ENCODE data around the gene MBD5. TPM values are rescaled to one million over a fixed set of nuclear protein-coding genes. Genes with fewer than 3 reads are reported as not detected.

MBD5 gene
- total and polyA plus RNA-seq, 2 of the 4 experiments (the other 2 are of a cell fraction) = 9.8 to 14.2 TPM

GRCh38 chr2:148509288-148509902 is 488.5 kb downstream of the MBD5 start:
- no peak overlapping the region; the same call in 1 of the 2 replicates for H3K4me3 ChIP-seq (ENCODE audit: insufficient read depth, low read depth, low read length)
- H3K9ac ChIP-seq (ENCODE audit: low read depth, low read length) = 0 out of 2 replicates have a peak overlapping the region, but pooled peaks have one; percentile 30
- no peak overlapping the region; the same call in 1 of the 2 replicates for H2BK120ac ChIP-seq (ENCODE audit: low read depth, low read length)
- no peaks in the 10 kb centered on the region for H3K27me3 ChIP-seq (ENCODE audit: control insufficient read depth, insufficient read depth, low read length)
- no peak overlapping the region for H2BK15ac ChIP-seq (ENCODE audit: low read depth, low read length)
- no peak overlapping the region for H4K5ac ChIP-seq (ENCODE audit: low read depth, low read length)
- DNase-seq (peak; percentile 82), ATAC-seq (ENCODE audit: low read depth) (peak; percentile 100)
- ChIA-PET POLR2A (ENCODE audit: unreplicated experiment) (no interaction called here), CTCF (interaction anchor here (0.6 to 3.2 kb wide), 25 partner anchors 8 to 534 kb away, joined by 3 to 17 read pairs (median 3); no protein-coding TSS in a partner anchor)
- no peak overlapping the region for H3K27ac ChIP-seq (ENCODE audit: insufficient read depth, low read length)
- dilution Hi-C loops (cut with HindIII; ENCODE audit: low sequenced_read_pairs, unreplicated experiment) (no loop called here), in situ Hi-C loops (cut with MboI; ENCODE audit: low sequenced_read_pairs) (no loop called here), intact Hi-C loops (cut with micrococcal nuclease) (loop anchor here (1.0 to 10.0 kb wide), 4 partner anchors 305 to 572 kb away; partner anchors contain the start of gene ORC4)
- peak overlapping the region; percentile 63 for H3K4me2 ChIP-seq (ENCODE audit: low read depth, low read length)
- no peak overlapping the region for H2BK20ac ChIP-seq (ENCODE audit: low read depth, low read length)
- no peaks in the 10 kb centered on the region for H3K36me3 ChIP-seq (ENCODE audit: control insufficient read depth, insufficient read depth, low read length)
- peak overlapping the region; percentile 48 for H2AK9ac ChIP-seq (replicated peaks; ENCODE audit: low read depth, low read length, poor library complexity)
- no peaks in the 10 kb centered on the region for H3K9me3 ChIP-seq (ENCODE audit: control insufficient read depth, insufficient read depth, low read length)
- no peaks in the 10 kb centered on the region for H3K4me1 ChIP-seq (ENCODE audit: control insufficient read depth, insufficient read depth, low read length)
- H3K9me1 ChIP-seq (ENCODE audit: insufficient read depth, low read length) = no peaks in the 10 kb centered on the region; the same call in 1 of the 2 replicates
- 3% methylated on average over 5 of the region's 14 CpGs; no CpG with 5 or more reads in 1 of the 2 experiments for WGBS, 2 experiments (ENCODE audit: extremely low coverage in 2 of 2, insufficient read length in 1 of 2)
- TF ChIP-seq CEBPB (IDR thresholded peaks at IDR 0.05; ENCODE audit: low read depth, low read length) (peak; percentile 89), ELK1 (IDR thresholded peaks at IDR 0.05; ENCODE audit: borderline replicate concordance, low read depth, low read length) (no peak), RCOR1 (IDR thresholded peaks at IDR 0.05; ENCODE audit: insufficient replicate concordance, low read length) (no peak), RFX5 (IDR thresholded peaks at IDR 0.05; ENCODE audit: low read depth, low read length) (no peak), USF2 (IDR thresholded peaks at IDR 0.05; ENCODE audit: low read depth, low read length) (no peak), SMC3 (IDR thresholded peaks at IDR 0.05; ENCODE audit: low read depth, low read length) (peak; percentile 89), MAZ (IDR thresholded peaks at IDR 0.05; ENCODE audit: borderline replicate concordance, low read depth, low read length) (peak; percentile 49; the same call in 1 of the 2 replicates), MAFK (IDR thresholded peaks at IDR 0.05; ENCODE audit: low read depth, low read length) (no peak), RAD21 (IDR thresholded peaks at IDR 0.05; ENCODE audit: low read length) (peak; percentile 92), CTCF (conservative IDR thresholded peaks at IDR 0.05; ENCODE audit: low read depth, low read length) (peak; percentile 95)
- peak overlapping the region; percentile 86 for H2AFZ ChIP-seq (replicated peaks; ENCODE audit: low read length, poor library complexity)
- no peak overlapping the region for H3K23ac ChIP-seq (ENCODE audit: low read depth, low read length)
- H3K4ac ChIP-seq (ENCODE audit: low read depth, low read length) = no peak overlapping the region
- H4K8ac ChIP-seq (ENCODE audit: low read depth in 2 of 2, low read length in 2 of 2) = peak overlapping the region in 1 of 2 experiments; percentile 35; a peak in 1 of 4 replicates
- H2AK5ac ChIP-seq (ENCODE audit: low read depth, low read length) = no peak overlapping the region
- no peak overlapping the region for H3K14ac ChIP-seq (replicated peaks; ENCODE audit: low read depth, low read length)
- H3K56ac ChIP-seq (ENCODE audit: extremely low read depth, insufficient read depth, low read length) = no peak overlapping the region
- no peak overlapping the region for H4K91ac ChIP-seq (ENCODE audit: insufficient read depth, low read depth, low read length)
- no peaks in the 10 kb centered on the region for H4K20me1 ChIP-seq (ENCODE audit: insufficient read depth, low read length)
- H3K18ac ChIP-seq (ENCODE audit: low read depth, low read length) = no peak overlapping the region
- no TSS peak for BruUV-seq (replicated peaks)
- no peaks in the 10 kb centered on the region for H3K79me1 ChIP-seq (ENCODE audit: low read depth in 1 of 2, low read length in 2 of 2)
- H2BK5ac ChIP-seq (ENCODE audit: low read depth, low read length, poor library complexity, severe bottlenecking) = no peak overlapping the region

Measured in IMR-90 (cell line).